Bronchial epithelial cell (primary cell): ENCODE measurements around the gene CACNA2D4. TPM values are rescaled to one million over a fixed set of nuclear protein-coding genes. Genes with fewer than 3 reads are reported as not detected.

Experiments used
- DNase-seq: peaks from one replicate; pipeline ENCODE4 v3.0.0-alpha.2; 2010; ENCODE audit warnings: low read depth
- FAIRE-seq: peaks from 2 replicates; lab custom pipeline; 2011; peaks lifted over from hg19 to GRCh38; lab: Jason Lieb, UNC
- H3K27me3 ChIP-seq: 2 replicates; pipeline ENCODE4 v1.5.1; 2011; ENCODE audit warnings: low read length; ENCODE audit not compliant: control insufficient read depth, insufficient read depth
- H3K36me3 ChIP-seq: 2 replicates; pipeline ENCODE4 v1.5.1; 2011; ENCODE audit warnings: low read length; ENCODE audit not compliant: control insufficient read depth, insufficient read depth
- H3K4me3 ChIP-seq: 2 replicates; pipeline ENCODE4 v1.5.1; 2011; ENCODE audit warnings: mild to moderate bottlenecking, low read depth, low read length, control low read depth
- CTCF ChIP-seq: IDR thresholded peaks from 2 replicates; pipeline ENCODE4 v1.5.1; 2011; ENCODE audit warnings: mild to moderate bottlenecking, moderate library complexity, low read length, control low read depth, inconsistent platforms; ENCODE audit not compliant: insufficient read depth, severe bottlenecking
- total RNA-seq: library from RNA; depleted of rRNA; stranded (reverse); fragments of >200 nt; gene quantifications from 2 replicates; pipeline ENCODE4 v1.2.1, GENCODE V29; 2014

CACNA2D4 gene
- total RNA-seq, 1 donor from 2014 or later = not detected

DNA sequence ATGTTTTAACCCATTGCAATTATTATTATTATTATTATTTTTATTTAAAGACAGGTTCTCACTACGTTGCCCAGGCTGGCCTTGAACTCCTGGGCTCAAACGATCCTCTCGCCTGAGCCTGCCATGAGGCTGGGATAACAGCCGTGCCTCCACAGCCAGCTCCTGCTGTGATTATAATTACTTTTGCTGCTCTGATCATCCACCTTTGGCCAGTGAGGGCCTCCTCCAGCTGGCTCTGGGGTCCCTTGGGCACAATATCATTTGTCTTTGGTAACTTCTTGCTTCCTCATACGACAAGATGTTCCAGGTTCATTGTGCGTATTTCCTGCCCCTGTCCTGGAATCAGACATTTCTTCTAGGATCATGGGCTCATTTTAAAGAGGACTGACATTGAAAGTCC is 69.7 kb downstream of the CACNA2D4 start:
- H3K27me3 ChIP-seq = no peaks in the 10 kb centered on the region
- FAIRE-seq = no peak
- no peak for DNase-seq
- H3K4me3 ChIP-seq = no peak overlapping the region
- H3K36me3 ChIP-seq = no peaks in the 10 kb centered on the region
- TF ChIP-seq CTCF = no peak

GRCh38 chr12:1848146-1848545 is 70.3 kb downstream of the CACNA2D4 start:
- DNase-seq = no peak
- FAIRE-seq = no peak
- TF ChIP-seq CTCF = no peak
- Histone ChIP-seq H3K36me3 (no peaks in the 10 kb centered on the region), H3K4me3 (no peak overlapping the region), H3K27me3 (no peaks in the 10 kb centered on the region)

GRCh38 chr12:1847411-1847810 is 71.0 kb downstream of the CACNA2D4 start:
- H3K27me3 ChIP-seq = no peaks in the 10 kb centered on the region

GRCh38 chr12:1846421-1847405 is 71.7 kb downstream of the CACNA2D4 start:
- no peak for TF ChIP-seq CTCF
- Histone ChIP-seq H3K36me3 (no peaks in the 10 kb centered on the region), H3K4me3 (no peak overlapping the region), H3K27me3 (no peaks in the 10 kb centered on the region)
- DNase-seq (no peak), FAIRE-seq (no peak)

More at GRCh38 chr12:1847411-1847810, 71.0 kb downstream of the CACNA2D4 start:
- Histone ChIP-seq H3K4me3 (no peak overlapping the region), H3K36me3 (no peaks in the 10 kb centered on the region)
- no peak for DNase-seq
- FAIRE-seq = no peak
- no peak for TF ChIP-seq CTCF

DNA sequence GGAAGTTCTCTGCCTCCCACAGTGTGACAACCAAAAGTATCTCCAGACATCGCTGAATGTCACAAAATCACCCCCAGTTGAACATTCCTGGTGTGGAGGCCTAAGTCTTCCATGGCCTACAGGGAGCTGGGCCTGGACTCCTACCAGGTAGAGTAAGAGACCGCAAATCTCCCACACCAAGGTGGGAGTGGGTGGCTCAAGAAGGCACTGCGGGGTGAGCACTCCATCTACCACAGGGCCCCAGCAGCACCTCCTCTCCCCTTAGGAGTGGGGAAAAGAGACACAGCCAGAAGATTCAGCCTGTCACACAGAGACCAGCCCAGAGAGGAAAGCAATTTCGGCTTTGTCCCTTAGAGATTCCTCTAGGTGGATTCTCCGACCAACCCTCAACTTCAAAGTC is 72.6 kb downstream of the CACNA2D4 start:
- Histone ChIP-seq H3K4me3 (no peak overlapping the region), H3K36me3 (no peaks in the 10 kb centered on the region), H3K27me3 (no peaks in the 10 kb centered on the region)
- TF ChIP-seq CTCF = no peak
- FAIRE-seq (no peak), DNase-seq (no peak)
